GM12891 (cell line): ENCODE results near the gene MRPL27.
A peak's percentile ranks its signal among the peaks of the same experiment; 100 is the strongest.
"Not testable (repeated sequence)": the region's sequence is repeated elsewhere in the genome, so short reads cannot be mapped to it uniquely, and the experiment has no call there.

Experiments used
- DNase-seq: peaks from one replicate; pipeline ENCODE4 v3.0.0; 2011; ENCODE audit warnings: low spot score; ENCODE audit not compliant: insufficient read length
- FAIRE-seq: peaks from 2 replicates; lab custom pipeline; 2011; peaks lifted over from hg19 to GRCh38; lab: Jason Lieb, UNC
- PAX5 ChIP-seq: IDR thresholded peaks from 2 replicates; pipeline ENCODE4 v1.6.1; 2011; ENCODE audit warnings: low read length, moderate library complexity, mild to moderate bottlenecking; ENCODE audit not compliant: insufficient read depth, severe bottlenecking
- POLR2A ChIP-seq: IDR thresholded peaks from 2 replicates; pipeline ENCODE4 v1.6.1; 2011; ENCODE audit warnings: low read depth, low read length, control low read depth
- POLR2AphosphoS5 ChIP-seq: IDR thresholded peaks from 2 replicates; pipeline ENCODE4 v1.6.1; 2011; ENCODE audit warnings: low read depth, low read length, control low read depth
- POU2F2 ChIP-seq: IDR thresholded peaks from 2 replicates; pipeline ENCODE4 v1.6.1; 2011; ENCODE audit warnings: low read depth, mild to moderate bottlenecking, control low read depth, low read length, moderate library complexity
- SPI1 ChIP-seq: IDR thresholded peaks from 2 replicates; pipeline ENCODE4 v1.6.1; 2011; ENCODE audit warnings: low read depth, low read length, control low read depth
- TAF1 ChIP-seq: IDR thresholded peaks from 2 replicates; pipeline ENCODE4 v1.6.1; 2011; ENCODE audit warnings: low read depth, low read length, control low read depth

The MRPL27 gene

GRCh38 chr17:50346313-50347116, 26.5 kb downstream of the MRPL27 start:
- peak; percentile 67 for DNase-seq
- TF ChIP-seq TAF1 (no peak), POLR2AphosphoS5 (no peak), PAX5 (no peak), POU2F2 (peak; percentile 13; the same call in 1 of the 2 replicates), POLR2A (no peak)
- FAIRE-seq, result no peak

- FAIRE-seq (peak; percentile 93), DNase-seq (peak; percentile 98)
- TF ChIP-seq POLR2A (peak; percentile 66; the same call in 1 of the 2 replicates), SPI1 (no peak), POU2F2 (no peak), TAF1 (peak; percentile 74), POLR2AphosphoS5 (peak; percentile 60; the same call in 1 of the 2 replicates), PAX5 (no peak)
These were observed 27.3 kb downstream of the MRPL27 start, which contains the start of gene XYLT2 for GRCh38 chr17:50345432-50346312. Gene XYLT2, plus strand, starts transcription at chr17:50346126. Its CDS starts 15 bp downstream, at chr17:50346141.

GRCh38 chr17:50344731-50345365, 28.1 kb downstream of the MRPL27 start:
- FAIRE-seq, result peak; percentile 40
- TF ChIP-seq SPI1, result no peak
- TF ChIP-seq TAF1, result no peak
- TF ChIP-seq POLR2AphosphoS5, result no peak
- no peak for DNase-seq

GRCh38 chr17:50339381-50339780, 33.6 kb downstream of the MRPL27 start:
- no peak for FAIRE-seq
- TF ChIP-seq SPI1 (no peak), POU2F2 (no peak), PAX5 (no peak), POLR2A (no peak), TAF1 (no peak), POLR2AphosphoS5 (no peak)
- DNase-seq, result no peak

- TF ChIP-seq PAX5 (no peak), POU2F2 (no peak), TAF1 (no peak)
- FAIRE-seq (no peak), DNase-seq (no peak)
These were observed 34.3 kb downstream of the MRPL27 start for GRCh38 chr17:50338645-50339044.

- FAIRE-seq, result no peak
- no peak for DNase-seq
- TF ChIP-seq POLR2A (no peak), SPI1 (no peak), PAX5 (no peak), POLR2AphosphoS5 (no peak), TAF1 (no peak), POU2F2 (no peak)
These were observed 35.0 kb downstream of the MRPL27 start for GRCh38 chr17:50337956-50338355.

GRCh38 chr17:50333291-50334057, 39.5 kb downstream of the MRPL27 start:
- not testable (repeated sequence) for DNase-seq
- FAIRE-seq, result peak; percentile 45

GRCh38 chr17:50332196-50332595, 40.8 kb downstream of the MRPL27 start:
- DNase-seq, result no peak
- no peak for TF ChIP-seq POLR2A
- TF ChIP-seq SPI1, result no peak
- no peak for TF ChIP-seq PAX5
- no peak for TF ChIP-seq POU2F2
- TF ChIP-seq POLR2AphosphoS5, result no peak
- TF ChIP-seq TAF1, result no peak
- no peak for FAIRE-seq

- TF ChIP-seq SPI1 (no peak), PAX5 (no peak), POLR2AphosphoS5 (no peak), TAF1 (no peak), POU2F2 (no peak), POLR2A (no peak)
- DNase-seq (no peak), FAIRE-seq (no peak)
These were observed 41.7 kb downstream of the MRPL27 start for GRCh38 chr17:50331085-50331791.
